HG03175 (cell line): ENCODE data around the gene NKD1.
A peak's percentile ranks its signal among the peaks of the same experiment; 100 is the strongest.

Source experiments
- ATAC-seq: cut with Tn5 transposase; IDR thresholded peaks from one replicate; pipeline ENCODE4 v1.9.1; 2021; ENCODE audit warnings: mild to moderate bottlenecking, moderate library complexity; ENCODE audit not compliant: unreplicated experiment

Gene NKD1

DNA sequence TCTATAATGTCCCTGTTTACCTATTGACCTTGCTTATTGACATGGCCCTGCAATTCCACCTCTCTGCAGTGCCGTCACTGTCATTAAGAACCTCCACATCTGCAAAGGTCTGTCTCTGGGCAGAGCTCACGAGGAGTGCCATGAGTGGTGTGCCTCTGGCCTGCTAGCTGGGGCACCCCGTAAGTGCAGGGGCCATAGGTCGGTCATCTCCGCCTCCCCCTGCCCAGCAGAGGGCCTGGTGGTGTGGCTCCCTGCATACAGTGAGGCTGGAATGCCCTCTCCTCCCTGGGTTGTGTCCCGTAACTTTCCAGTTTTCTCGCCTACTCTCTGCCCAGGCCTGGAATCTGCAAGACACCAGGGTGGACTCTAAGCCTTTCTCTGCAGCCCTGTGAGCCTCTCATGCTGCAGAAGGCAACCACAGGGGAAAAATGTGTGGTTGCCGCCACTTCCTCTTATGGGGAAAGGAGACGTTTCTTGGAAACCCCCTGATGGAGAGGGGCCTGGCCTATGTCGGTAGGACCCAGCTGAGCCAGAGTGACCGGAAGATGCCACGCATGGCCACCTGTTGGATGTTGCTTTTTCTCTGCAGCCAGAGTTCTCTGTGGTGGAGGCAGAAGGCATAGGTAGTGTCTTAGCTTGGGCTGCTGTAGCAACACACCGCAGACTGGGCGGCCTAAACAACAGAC lies 135.6 kb downstream of the NKD1 start:
- peak; percentile 62 for ATAC-seq

GRCh38 chr16:50684823-50685461 lies 136.7 kb downstream of the NKD1 start:
- no peak for ATAC-seq

GRCh38 chr16:50685462-50686063 lies 137.4 kb downstream of the NKD1 start:
- ATAC-seq, result no peak

GRCh38 chr16:50688083-50688482 lies 139.9 kb downstream of the NKD1 start:
- no peak for ATAC-seq

DNA sequence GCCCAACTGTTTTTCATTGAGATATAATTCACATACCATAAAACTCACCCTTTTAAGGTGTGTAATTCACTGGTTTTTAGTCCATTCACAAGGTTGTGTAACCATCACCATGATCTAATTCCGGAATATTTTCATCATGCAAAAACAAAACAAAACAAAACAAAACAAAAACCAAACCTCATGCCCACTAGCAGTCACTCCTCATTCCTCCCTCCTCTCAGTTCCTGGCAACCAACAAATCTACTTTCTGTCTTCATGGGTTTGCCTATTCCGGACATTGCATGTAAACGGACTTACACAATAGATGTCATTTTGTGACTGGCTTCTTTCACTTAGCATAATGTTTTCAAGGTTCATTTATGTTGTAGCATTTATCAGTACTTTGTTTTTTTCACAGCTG lies 140.7 kb downstream of the NKD1 start:
- ATAC-seq, result no peak

DNA sequence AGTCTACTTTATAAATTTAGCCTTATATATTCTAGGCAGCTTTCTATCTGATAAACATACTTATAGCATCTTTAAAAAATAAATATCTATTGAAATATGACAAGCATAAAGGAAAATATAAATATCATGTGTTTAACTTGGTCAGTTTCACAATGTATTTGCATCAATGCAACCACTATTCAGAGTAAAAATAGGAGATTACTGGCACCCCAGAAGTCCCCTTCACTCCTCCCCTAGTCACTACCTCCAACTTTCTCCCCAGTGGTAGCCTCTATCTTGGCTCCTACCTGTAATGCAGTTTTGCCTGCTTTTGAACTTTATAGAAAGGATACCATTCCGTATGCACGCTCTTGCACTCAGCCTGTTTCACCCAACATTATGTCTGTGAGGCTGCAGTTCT lies 142.0 kb downstream of the NKD1 start:
- no peak for ATAC-seq

DNA sequence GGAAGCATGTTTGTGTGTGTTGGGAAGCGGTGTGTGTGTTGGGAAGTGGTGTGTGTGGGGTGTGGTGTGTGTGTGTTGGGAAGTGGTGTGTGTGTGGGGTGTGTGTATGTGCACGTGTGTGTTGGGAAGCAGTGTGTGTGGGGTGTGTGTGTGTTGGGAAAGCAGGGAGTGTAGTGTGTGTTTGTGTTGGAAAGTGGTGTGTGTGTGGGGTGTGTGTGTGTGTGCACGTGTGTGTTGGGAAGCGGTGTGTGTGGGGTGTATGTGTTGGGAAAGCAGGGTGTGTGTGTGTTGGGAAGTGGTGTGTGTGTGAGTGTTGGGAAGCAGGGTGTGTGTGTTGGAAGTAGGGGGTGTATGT lies 144.4 kb downstream of the NKD1 start:
- no peak for ATAC-seq

DNA sequence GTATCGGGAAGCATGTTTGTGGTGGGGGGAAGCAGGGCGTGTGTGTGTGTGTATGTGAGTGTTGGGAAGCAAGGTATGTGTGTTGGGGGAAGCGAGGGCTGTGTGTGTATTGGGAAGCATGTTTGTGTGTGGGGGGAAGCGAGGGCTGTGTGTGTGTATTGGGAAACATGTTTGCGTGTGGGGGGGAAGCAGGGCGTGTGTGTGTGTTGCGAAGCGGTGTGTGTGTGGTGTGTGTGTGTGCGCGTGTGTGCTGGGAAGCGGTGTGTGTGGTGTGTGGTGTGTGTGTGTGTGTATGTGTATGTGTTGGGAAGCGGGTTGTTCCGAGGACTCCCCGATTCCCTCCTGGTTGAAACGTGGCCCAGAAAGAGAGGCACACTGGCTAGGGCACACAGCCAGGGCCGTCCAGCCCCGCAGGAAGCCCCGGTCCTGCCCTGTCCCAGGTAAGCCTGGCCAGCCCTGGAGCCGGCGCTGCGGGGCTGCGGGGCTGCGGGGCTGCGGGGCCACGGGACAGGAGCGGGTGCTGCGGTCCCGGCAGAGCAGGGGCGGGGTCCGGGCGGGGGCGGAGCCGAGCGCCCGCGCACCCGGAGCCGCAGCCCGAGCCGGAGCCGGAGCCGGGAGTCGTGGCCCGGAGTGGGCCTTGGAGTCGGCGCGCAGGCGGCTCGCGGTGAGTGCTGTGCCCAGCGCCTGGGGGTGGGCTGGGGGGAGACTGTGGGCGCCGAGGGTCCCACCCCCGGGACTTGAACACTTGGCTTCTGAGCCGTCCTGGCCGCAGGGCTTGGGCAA lies 145.0 kb downstream of the NKD1 start, which contains the start of gene NOD2:
Gene NOD2 (plus strand): TSS at position 608 of the 783 bp plus-strand sequence. CDS start 5,890 bp downstream, outside the sequence.
- ATAC-seq, result no peak

GRCh38 chr16:50694206-50694605 lies 146.0 kb downstream of the NKD1 start:
- ATAC-seq, result no peak

- no peak for ATAC-seq
Observed at GRCh38 chr16:50695017-50696000, 147.1 kb downstream of the NKD1 start.

GRCh38 chr16:50696126-50696525 lies 147.9 kb downstream of the NKD1 start:
- no peak for ATAC-seq

- ATAC-seq, result peak; percentile 68
Observed at GRCh38 chr16:50696575-50697420, 148.6 kb downstream of the NKD1 start.

DNA sequence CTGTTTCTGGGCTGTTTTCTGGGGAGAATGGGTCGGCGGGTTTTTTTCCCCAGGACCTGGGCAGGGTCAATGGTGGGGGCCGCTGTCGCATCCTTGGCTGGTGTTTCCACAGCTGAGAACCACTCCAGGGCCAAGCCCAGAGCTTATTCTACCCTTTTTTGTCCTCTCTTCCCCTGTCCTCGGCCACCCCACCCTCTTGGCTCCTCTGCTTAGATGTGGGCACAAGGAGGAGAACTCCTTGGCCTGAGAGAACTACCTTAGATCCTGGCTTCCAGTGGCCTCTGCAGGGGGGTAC lies 149.2 kb downstream of the NKD1 start:
- ATAC-seq, result no peak

DNA sequence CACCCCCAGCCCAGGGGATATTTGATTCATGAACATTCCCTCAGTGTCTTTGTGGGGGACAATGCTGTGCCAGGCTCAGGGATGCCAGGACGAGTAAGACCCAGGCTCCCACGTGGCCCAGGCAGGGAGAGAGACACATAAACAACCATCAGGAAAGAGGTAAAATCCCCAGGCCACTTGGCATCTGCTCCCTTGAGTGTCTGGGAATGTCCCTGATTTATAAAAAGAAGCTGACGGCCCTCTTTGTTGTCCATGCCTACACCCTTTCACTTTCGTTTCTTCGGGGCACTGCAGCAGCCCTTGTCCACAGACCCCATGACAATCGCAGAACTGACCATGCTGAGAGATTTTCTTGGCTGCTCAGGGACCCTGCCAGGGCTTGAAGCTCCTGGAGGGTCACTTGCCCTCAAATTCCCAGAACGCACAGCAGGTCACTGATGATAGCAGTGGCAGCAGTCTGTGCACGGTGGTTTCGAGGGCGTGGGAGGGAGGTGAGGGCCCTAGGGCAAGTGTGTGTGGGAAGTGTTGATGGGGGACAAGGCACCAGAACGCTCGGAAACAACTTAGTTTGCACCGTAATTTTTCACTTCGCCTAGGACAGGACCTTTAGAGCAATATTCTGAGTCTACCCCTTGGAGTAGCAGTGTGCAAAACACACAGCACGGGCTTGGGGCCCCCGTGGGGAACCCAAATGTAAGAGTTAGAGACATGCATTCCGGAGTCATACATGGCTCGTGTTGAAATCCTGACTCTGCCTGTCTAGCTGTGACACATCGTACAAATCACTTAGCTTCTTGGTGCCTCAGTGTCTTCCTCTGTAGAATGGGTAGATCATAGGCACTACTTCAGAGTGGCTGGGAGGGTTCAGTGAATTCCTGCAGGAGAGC lies 149.9 kb downstream of the NKD1 start:
- peak; percentile 36 for ATAC-seq
